K562 treated with DMSO at 1 percent for 48 hours (cell line): ENCODE results near the gene SLC31A1. TPM values are rescaled to one million over a fixed set of nuclear protein-coding genes. Genes with fewer than 3 reads are reported as not detected.

ENCODE experiments used
- total RNA-seq: library from RNA; unstranded; fragments of 300-600 nt; gene quantifications from 2 replicates; pipeline ENCODE4 v1.2.3, GENCODE V29; 2022; ENCODE audit warnings: low replicate concordance; ENCODE audit errors: extremely low read depth

The SLC31A1 gene
- total RNA-seq: not detected in 2 replicates

GRCh38 chr9:113221003-113221799 is at the start of gene SLC31A1, which contains the start of gene FKBP15:
Gene SLC31A1 (plus strand): TSS chr9:113221544. CDS start chr9:113256149, 34,605 bp downstream.
Gene FKBP15 (minus strand): TSS chr9:113221277. CDS start chr9:113221243, 34 bp downstream.

DNA sequence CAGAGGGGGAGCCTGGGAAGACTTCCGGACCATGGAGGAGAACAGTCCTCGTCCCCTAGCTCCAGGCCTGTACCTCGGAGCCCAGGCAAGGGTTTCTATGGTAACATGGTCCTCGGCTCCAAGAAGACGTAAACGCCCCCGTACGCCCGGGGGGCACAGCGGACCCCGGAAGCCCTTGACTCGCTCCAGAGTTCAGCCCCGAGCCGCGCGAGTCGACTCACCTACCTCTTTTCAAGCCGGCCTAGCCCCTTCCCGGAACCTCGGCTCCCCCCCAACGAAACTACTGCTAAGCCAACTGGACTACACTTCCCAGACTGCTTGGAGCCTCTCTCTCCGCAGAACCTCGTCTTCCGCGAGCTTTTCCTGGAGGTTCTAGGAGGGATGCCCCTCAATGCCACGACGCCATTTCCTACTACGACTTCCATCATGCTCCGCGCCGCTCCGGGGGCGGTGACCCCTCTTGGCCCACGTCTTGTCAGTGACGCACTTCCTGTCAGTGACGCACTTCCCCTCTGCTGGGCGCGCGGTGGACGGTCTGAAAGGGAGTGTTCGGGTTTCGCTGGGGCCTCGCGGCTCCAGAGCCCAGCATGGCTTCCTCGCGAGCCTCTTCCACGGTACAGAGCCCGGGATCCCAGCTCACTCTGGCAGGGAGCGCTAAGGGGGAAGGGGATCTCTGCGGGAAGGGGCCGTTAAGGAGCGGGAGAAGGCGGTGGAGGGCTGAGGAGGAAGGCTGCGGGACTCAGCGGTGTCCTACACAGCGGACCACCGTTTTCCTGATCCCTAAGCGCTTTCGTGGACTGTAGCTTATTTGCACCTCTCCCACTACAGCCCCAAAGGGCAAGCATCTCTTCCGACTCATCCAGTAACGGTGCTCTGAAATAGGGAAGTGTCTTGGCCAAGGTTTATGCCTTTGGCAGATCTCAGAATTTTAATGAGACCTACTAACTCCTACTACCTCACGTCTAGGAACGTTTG is 54.1 kb downstream of the SLC31A1 start, which contains the start of the genes CDC26 and PRPF4:
Gene CDC26, minus strand, starts transcription at position 416 of the 975 bp plus-strand sequence. CDS start 3,065 bp downstream, outside the sequence.
Gene PRPF4, plus strand, starts transcription at position 502 of the 975 bp plus-strand sequence. Its CDS starts 86 bp downstream, at position 588.

GRCh38 chr9:113302792-113303418 is 81.6 kb downstream of the SLC31A1 start, which contains the start of gene RNF183:
Gene RNF183 (minus strand): TSS chr9:113303376. CDS start chr9:113298184, 5,192 bp downstream.

Other genes starting within 250 kb of the SLC31A1 start
- not detected in 2 replicates for gene ZNF883, start 209.4 kb upstream of the SLC31A1 start, total RNA-seq
- gene ZFP37, start 164.8 kb upstream of the SLC31A1 start, total RNA-seq: not detected in 2 replicates
- gene SLC31A2, start 70.5 kb upstream of the SLC31A1 start, total RNA-seq: not detected in 2 replicates
- gene FKBP15, start 267 bp upstream of the SLC31A1 start, total RNA-seq: not detected in 2 replicates
- gene CDC26, start 54.0 kb downstream of the SLC31A1 start, total RNA-seq: not detected in 2 replicates
- gene PRPF4, start 54.1 kb downstream of the SLC31A1 start, total RNA-seq: not detected in 2 replicates
- gene RNF183, start 81.8 kb downstream of the SLC31A1 start, total RNA-seq: not detected in 2 replicates
- not detected in 2 replicates for gene WDR31, start 118.7 kb downstream of the SLC31A1 start, total RNA-seq
- gene BSPRY, start 128.0 kb downstream of the SLC31A1 start, total RNA-seq: not detected in 2 replicates
- gene HDHD3, start 155.4 kb downstream of the SLC31A1 start, total RNA-seq: not detected in 2 replicates
- not detected in 2 replicates for gene ALAD, start 179.7 kb downstream of the SLC31A1 start, total RNA-seq
- not detected in 2 replicates for gene POLE3, start 189.1 kb downstream of the SLC31A1 start, total RNA-seq
- not detected in 2 replicates for gene C9orf43, start 189.2 kb downstream of the SLC31A1 start, total RNA-seq
- gene RGS3, start 242.2 kb downstream of the SLC31A1 start, total RNA-seq: not detected in 2 replicates